CD14-positive monocyte (primary cell): ENCODE data around the gene CLPSL1. TPM values are rescaled to one million over a fixed set of nuclear protein-coding genes. Genes with fewer than 3 reads are reported as not detected.

ENCODE experiments used
- DNase-seq, 3 donors: peaks; one replicate each; pipeline ENCODE4 v3.0.0-alpha.2; 2011 to 2022
- H2AFZ ChIP-seq: 2 replicates; pipeline ENCODE4 v1.6.0; 2012; ENCODE audit warnings: mild to moderate bottlenecking, low read depth, low read length, inconsistent platforms; ENCODE audit not compliant: insufficient read depth, poor library complexity, severe bottlenecking
- H3K27ac ChIP-seq, 2 donors: 1 replicate in 1 of 2; 2 replicates in 1 of 2; pipeline ENCODE4 v1.5.1; 2012 to 2013; ENCODE audit warnings: low read length in 2 of 2, control low read depth in 1 of 2, inconsistent platforms in 1 of 2, low read depth in 1 of 2, mild to moderate bottlenecking in 1 of 2
- H3K27me3 ChIP-seq, 2 donors: one replicate each; pipeline versions ENCODE4 v1.6.0 to v1.6.1; 2011 to 2013; ENCODE audit warnings: low read length in 2 of 2; ENCODE audit not compliant: control insufficient read depth in 2 of 2, insufficient read depth in 2 of 2
- H3K36me3 ChIP-seq, 2 donors: replicated peaks in 1 of 2; 1 replicate in 1 of 2; 2 replicates in 1 of 2; pipeline versions ENCODE4 v1.5.1 to v1.6.1; 2012 to 2013; ENCODE audit warnings: low read length in 2 of 2, control low read depth in 1 of 2, inconsistent platforms in 1 of 2, mild to moderate bottlenecking in 1 of 2; ENCODE audit not compliant: insufficient read depth in 2 of 2, control insufficient read depth in 1 of 2
- H3K4me1 ChIP-seq, 2 donors: 1 replicate in 1 of 2; 2 replicates in 1 of 2; pipeline versions ENCODE4 v1.5.1 to v1.6.1; 2012 to 2013; ENCODE audit warnings: low read length in 2 of 2, control low read depth in 1 of 2, inconsistent platforms in 1 of 2, mild to moderate bottlenecking in 1 of 2, moderate library complexity in 1 of 2; ENCODE audit not compliant: insufficient read depth in 2 of 2, control insufficient read depth in 1 of 2
- H3K4me2 ChIP-seq: replicated peaks from 2 replicates; pipeline ENCODE3; 2012; ENCODE audit warnings: low read length, moderate library complexity, mild to moderate bottlenecking; ENCODE audit not compliant: poor library complexity, severe bottlenecking; ENCODE audit errors: extremely low read depth
- H3K4me3 ChIP-seq, 3 experiments: fragments of 200-600 bp in 1 of 3; sonication (generic) in 1 of 3; replicated peaks in 1 of 3; 1 replicate in 2 of 3; 2 replicates in 1 of 3; pipeline ENCODE4 v1.5.1; 2011 to 2013; ENCODE audit warnings: low read length in 3 of 3, mild to moderate bottlenecking in 3 of 3, control low read depth in 2 of 3, low read depth in 2 of 3, inconsistent platforms in 1 of 3, moderate library complexity in 1 of 3
- H3K79me2 ChIP-seq: 2 replicates; pipeline ENCODE4 v1.6.0; 2012; ENCODE audit warnings: mild to moderate bottlenecking, control low read depth, inconsistent platforms, low read length, moderate library complexity; ENCODE audit not compliant: insufficient read depth
- H3K9ac ChIP-seq: 2 replicates; pipeline ENCODE4 v1.6.0; 2017; ENCODE audit warnings: low read length, mild to moderate bottlenecking; ENCODE audit not compliant: insufficient read depth, poor library complexity, severe bottlenecking
- H3K9me3 ChIP-seq, 2 donors: replicated peaks in 1 of 2; 1 replicate in 1 of 2; 2 replicates in 1 of 2; pipeline versions ENCODE4 v1.5.1 to v1.6.1; 2012 to 2013; ENCODE audit warnings: low read length in 2 of 2, control low read depth in 1 of 2; ENCODE audit not compliant: control insufficient read depth in 1 of 2, insufficient read depth in 1 of 2
- H4K20me1 ChIP-seq: 2 replicates; pipeline ENCODE4 v1.6.0; 2012; ENCODE audit warnings: mild to moderate bottlenecking, low read length, control low read depth, moderate library complexity; ENCODE audit not compliant: insufficient read depth
- H3K27ac Mint-ChIP-seq, 7 donors: one replicate each; pipeline ENCODE4 v1.8.0; 2020; ENCODE audit warnings: mild to moderate bottlenecking in 7 of 7, mixed read lengths in 7 of 7, moderate library complexity in 6 of 7, inconsistent platforms in 2 of 7
- H3K27me3 Mint-ChIP-seq, 3 donors: one replicate each; pipeline ENCODE4 v1.8.0; 2021 to 2022; ENCODE audit warnings: low read depth in 3 of 3, mild to moderate bottlenecking in 3 of 3, mixed read lengths in 3 of 3, moderate library complexity in 3 of 3, inconsistent platforms in 1 of 3
- H3K36me3 Mint-ChIP-seq, 2 donors: one replicate each; pipeline ENCODE4 v1.8.0; 2020; ENCODE audit warnings: mixed read lengths in 2 of 2, inconsistent platforms in 1 of 2, mild to moderate bottlenecking in 1 of 2
- H3K4me1 Mint-ChIP-seq: one replicate; pipeline ENCODE4 v1.8.0; 2020; ENCODE audit warnings: mild to moderate bottlenecking, mixed read lengths
- H3K4me3 Mint-ChIP-seq, 2 donors: one replicate each; pipeline ENCODE4 v1.8.0; 2020; ENCODE audit warnings: mild to moderate bottlenecking in 2 of 2, mixed read lengths in 2 of 2, moderate library complexity in 1 of 2
- H3K9me3 Mint-ChIP-seq, 7 donors: one replicate each; pipeline ENCODE4 v1.8.0; 2020 to 2022; ENCODE audit warnings: mixed read lengths in 7 of 7, mild to moderate bottlenecking in 6 of 7, moderate library complexity in 6 of 7, inconsistent platforms in 2 of 7
- WGBS: methylation state at CpG from one replicate; pipeline ENCODE4 v1.1.5; 2013; ENCODE audit warnings: missing lambda C conversion rate; ENCODE audit not compliant: insufficient coverage; 5-methylcytosine and 5-hydroxymethylcytosine counted together
- intact Hi-C, 2 donors: fragments of 100-400 bp; cut with micrococcal nuclease; formaldehyde crosslinking; loops; one replicate each; pipeline versions ENCODE4 v1.15.0 to v1.15.1; 2023
- polyA plus RNA-seq, 3 donors: library from polyadenylated mRNA; depleted of rRNA in 1 of 3; unstranded in 2 of 3; stranded (reverse) in 1 of 3; fragments of 300-500 nt in 2 of 3; fragments of >200 nt in 1 of 3; fragmentation: Illumina TruSeq in 2 of 3; gene quantifications; 1 replicate in 2 of 3; 2 replicates in 1 of 3; pipeline ENCODE4 v1.2.3, GENCODE V29; 2012 to 2021
- TF ChIP-seq, protein P1 (sequence below): fragments of 200-600 bp; IDR thresholded peaks from one replicate; pipeline ENCODE4 v1.8.0; 2022; ENCODE audit warnings: antibody characterized with exemption, mild to moderate bottlenecking

Gene CLPSL1
- polyA plus RNA-seq, 3 donors, result not detected

DNA sequence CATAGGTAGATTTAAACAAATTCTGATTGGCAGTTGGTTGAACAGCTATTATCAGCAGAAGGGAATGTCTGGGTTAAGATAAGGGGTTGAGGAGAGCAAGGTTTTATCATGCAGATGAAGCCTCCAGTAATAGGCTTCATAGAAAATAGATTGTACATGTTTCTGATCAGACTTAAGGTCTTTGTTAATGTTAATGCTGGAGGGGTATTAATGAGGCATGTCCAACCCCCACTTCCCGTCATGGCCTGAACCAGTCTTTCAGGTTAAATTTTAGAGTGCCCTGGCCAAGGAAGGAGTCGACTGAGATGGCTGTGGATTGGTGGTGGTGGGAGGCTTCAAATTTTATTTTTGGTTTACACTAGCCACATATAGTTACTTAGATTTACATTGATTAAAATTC lies 3.4 kb downstream of the CLPSL1 start:
- Mint-ChIP-seq H3K36me3 (no peaks in the 10 kb centered on the region), H3K27me3 (peaks cover 32 to 61% (median 58%) of the 10 kb centered on the region in 3 donors), H3K9me3 (peaks cover 0 to 10% (median 0%) of the 10 kb centered on the region in 7 donors), H3K27ac (no peak overlapping the region), H3K4me3 (no peak overlapping the region), H3K4me1 (peaks cover 3% of the 10 kb centered on the region)
- Histone ChIP-seq H3K4me3 (no peak overlapping the region), H3K4me1 (no peaks in the 10 kb centered on the region), H3K36me3 (no peaks in the 10 kb centered on the region), H3K9ac (no peak overlapping the region), H3K27me3 (peaks cover 17 to 36% of the 10 kb centered on the region in 2 donors), H3K79me2 (no peaks in the 10 kb centered on the region), H2AFZ (no peak overlapping the region), H3K9me3 (no peaks in the 10 kb centered on the region), H4K20me1 (no peaks in the 10 kb centered on the region), H3K27ac (no peak overlapping the region), H3K4me2 (no peak overlapping the region)
- intact Hi-C loops, result no loop called here
- no CpG with 5 or more reads among the region's 2 CpGs for WGBS
- TF ChIP-seq, protein P1, sequence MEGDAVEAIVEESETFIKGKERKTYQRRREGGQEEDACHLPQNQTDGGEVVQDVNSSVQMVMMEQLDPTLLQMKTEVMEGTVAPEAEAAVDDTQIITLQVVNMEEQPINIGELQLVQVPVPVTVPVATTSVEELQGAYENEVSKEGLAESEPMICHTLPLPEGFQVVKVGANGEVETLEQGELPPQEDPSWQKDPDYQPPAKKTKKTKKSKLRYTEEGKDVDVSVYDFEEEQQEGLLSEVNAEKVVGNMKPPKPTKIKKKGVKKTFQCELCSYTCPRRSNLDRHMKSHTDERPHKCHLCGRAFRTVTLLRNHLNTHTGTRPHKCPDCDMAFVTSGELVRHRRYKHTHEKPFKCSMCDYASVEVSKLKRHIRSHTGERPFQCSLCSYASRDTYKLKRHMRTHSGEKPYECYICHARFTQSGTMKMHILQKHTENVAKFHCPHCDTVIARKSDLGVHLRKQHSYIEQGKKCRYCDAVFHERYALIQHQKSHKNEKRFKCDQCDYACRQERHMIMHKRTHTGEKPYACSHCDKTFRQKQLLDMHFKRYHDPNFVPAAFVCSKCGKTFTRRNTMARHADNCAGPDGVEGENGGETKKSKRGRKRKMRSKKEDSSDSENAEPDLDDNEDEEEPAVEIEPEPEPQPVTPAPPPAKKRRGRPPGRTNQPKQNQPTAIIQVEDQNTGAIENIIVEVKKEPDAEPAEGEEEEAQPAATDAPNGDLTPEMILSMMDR, result no peak
- DNase-seq, result no peak

DNA sequence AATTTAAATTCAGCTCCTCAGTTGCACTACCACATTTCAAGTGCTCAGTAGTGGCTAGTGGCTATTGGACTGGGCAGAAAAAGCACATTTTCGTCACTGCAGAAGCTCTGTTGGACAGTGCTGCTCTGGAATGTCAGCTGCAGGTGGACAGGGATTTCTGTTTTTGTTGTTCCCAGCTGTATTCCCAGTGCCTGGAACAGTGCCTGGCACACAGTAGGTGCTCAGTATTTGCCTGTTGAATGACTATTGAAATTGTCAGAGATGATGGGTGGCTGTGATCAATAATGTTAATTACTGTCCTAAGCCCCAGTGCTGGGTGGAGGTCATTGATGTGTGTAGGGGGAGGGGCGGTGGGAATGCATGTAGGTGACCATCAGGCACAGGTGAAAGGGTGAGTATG lies 5.5 kb downstream of the CLPSL1 start:
- H3K4me1 ChIP-seq, result no peaks in the 10 kb centered on the region
- no peak overlapping the region for H3K4me3 ChIP-seq
- H3K9me3 Mint-ChIP-seq, result peaks cover 0 to 10% (median 0%) of the 10 kb centered on the region in 7 donors
- H3K36me3 Mint-ChIP-seq, result no peaks in the 10 kb centered on the region
- H3K27me3 ChIP-seq, result peaks cover 17 to 39% of the 10 kb centered on the region in 2 donors
- H3K9ac ChIP-seq, result no peak overlapping the region
- intact Hi-C loops, result no loop called here
- no peak overlapping the region for H2AFZ ChIP-seq
- no peak for DNase-seq
- H3K27me3 Mint-ChIP-seq, result peaks cover 40 to 69% (median 56%) of the 10 kb centered on the region in 3 donors
- TF ChIP-seq, protein P1, result no peak
- no peaks in the 10 kb centered on the region for H3K79me2 ChIP-seq
- no peaks in the 10 kb centered on the region for H4K20me1 ChIP-seq
- no peak overlapping the region for H3K27ac ChIP-seq
- no peak overlapping the region for H3K4me2 ChIP-seq
- H3K4me1 Mint-ChIP-seq, result peaks cover 3% of the 10 kb centered on the region
- H3K4me3 Mint-ChIP-seq, result peak overlapping the region in 1 of 2 donors; percentile 11
- H3K27ac Mint-ChIP-seq, result no peak overlapping the region
- WGBS, result 78% methylated on average over 1 of the region's 2 CpGs
- H3K36me3 ChIP-seq, result no peaks in the 10 kb centered on the region
- H3K9me3 ChIP-seq, result no peaks in the 10 kb centered on the region
